Gastroesophageal sphincter (tissue), 3 donors: Measurements from ENCODE around the gene SUSD3.

Experiments used
- CTCF ChIP-seq, 4 experiments: fragments of 200-600 bp in 2 of 4; fragments of 450-650 bp in 2 of 4; sonication (generic) in 1 of 4; IDR thresholded peaks; one replicate each; pipeline ENCODE4 v1.5.1; 2017 to 2019; ENCODE audit warnings: antibody characterized with exemption in 4 of 4, mild to moderate bottlenecking in 2 of 4, moderate library complexity in 2 of 4
- POLR2A ChIP-seq, 2 donors: fragments of 450-650 bp; IDR thresholded peaks; one replicate each; pipeline ENCODE4 v1.6.1; 2017; ENCODE audit warnings: antibody characterized with exemption in 2 of 2, mild to moderate bottlenecking in 2 of 2, moderate library complexity in 1 of 2
- POLR2AphosphoS5 ChIP-seq: sonication (generic); formaldehyde crosslinking; IDR thresholded peaks from one replicate; pipeline ENCODE4 v1.6.1; 2017; ENCODE audit warnings: antibody characterized with exemption

- no peak for TF ChIP-seq POLR2A (IDR thresholded peaks at IDR 0.05)
- TF ChIP-seq POLR2AphosphoS5, result no peak
- no peak for TF ChIP-seq CTCF (IDR thresholded peaks at IDR 0.05)
These were observed 47.1 kb downstream of the SUSD3 start for GRCh38 chr9:93105620-93106019.
